HG03520 (cell line): Measurements from ENCODE around the gene ING4.

Experiments used
- ATAC-seq: cut with Tn5 transposase; IDR thresholded peaks from one replicate; pipeline ENCODE4 v1.9.1; 2021; ENCODE audit warnings: mild to moderate bottlenecking, moderate library complexity; ENCODE audit not compliant: unreplicated experiment

The ING4 gene

DNA sequence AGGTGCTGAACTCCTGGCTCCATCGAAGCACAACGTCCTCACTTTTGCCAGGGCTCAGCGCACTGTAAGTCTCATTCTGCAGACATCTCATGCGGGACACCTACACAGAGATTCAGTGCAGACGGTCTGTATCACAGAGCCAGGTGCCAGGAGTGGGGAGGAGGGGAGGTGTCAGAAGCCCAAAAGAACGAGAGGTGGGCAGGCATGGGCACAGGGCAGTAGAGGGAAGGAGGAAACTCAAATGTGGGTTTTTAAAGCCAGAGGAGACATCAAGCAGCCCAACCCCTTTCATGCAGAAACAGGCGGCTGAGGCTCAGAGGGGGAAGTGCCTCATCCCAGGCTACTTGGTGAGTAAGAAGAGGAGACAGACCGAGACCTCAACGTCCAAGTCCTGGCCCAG, 24.6 kb downstream of the ING4 start:
- ATAC-seq: no peak

DNA sequence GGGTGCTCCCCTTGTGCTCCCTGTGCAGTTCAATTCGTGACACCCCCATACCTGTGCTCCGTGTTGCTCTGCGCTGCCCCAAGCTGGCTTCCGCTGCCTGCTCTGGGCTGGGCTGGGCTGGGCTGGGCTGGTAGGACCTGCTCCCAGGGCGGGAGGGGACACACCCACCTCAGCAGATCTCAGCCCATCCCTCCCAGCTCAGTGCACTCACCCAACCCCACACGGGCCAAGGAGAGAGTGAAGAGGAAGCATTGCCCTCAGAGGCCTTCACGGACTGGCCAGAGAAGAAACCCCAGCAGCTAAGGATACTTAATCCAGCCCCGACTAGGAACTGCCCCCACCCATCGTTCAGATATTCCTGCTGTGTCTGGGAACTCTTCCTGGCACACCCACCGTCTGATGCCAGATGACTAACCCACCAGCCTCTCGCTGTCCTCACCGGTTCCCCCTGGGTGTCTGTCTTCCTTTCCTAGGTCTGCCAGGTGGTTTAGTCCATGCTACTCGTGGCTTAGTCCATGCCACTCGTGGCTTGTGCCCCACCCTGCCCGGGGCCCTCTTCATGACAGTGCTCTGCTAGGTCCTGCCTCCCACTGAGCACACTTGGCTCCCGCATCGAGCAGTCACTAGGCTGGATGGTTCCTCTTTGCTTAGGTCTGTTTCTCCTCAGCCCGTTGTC, 26.9 kb downstream of the ING4 start, which contains the start of gene LPAR5:
TSS of gene LPAR5 (minus strand) at position 104 of the 676 bp plus-strand sequence. CDS start 14,711 bp downstream, outside the sequence.
- no peak for ATAC-seq

DNA sequence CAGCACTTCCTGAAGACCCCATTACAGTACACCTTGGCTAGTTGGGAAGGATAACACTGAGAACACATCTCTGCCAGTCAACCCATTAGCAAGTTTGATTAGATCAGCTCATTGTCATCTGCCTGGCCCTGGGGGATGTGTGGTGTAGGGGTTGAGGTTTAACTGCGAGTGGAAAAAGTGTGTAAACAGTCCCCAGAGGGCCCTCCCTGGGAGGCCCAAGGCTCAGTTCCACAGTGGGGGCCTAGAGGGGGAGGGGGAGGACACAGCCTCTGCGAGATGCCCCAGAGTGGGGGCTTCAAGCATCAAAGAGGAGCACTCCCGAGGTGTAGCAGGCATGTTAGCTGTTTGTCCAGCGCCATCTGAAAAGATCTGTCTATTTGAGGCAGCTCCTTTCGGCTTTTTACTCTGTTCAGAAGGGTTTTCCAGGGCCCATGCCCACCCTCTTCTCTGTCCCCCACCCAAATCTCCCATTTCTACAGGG, 27.5 kb downstream of the ING4 start:
- peak; percentile 46 for ATAC-seq

DNA sequence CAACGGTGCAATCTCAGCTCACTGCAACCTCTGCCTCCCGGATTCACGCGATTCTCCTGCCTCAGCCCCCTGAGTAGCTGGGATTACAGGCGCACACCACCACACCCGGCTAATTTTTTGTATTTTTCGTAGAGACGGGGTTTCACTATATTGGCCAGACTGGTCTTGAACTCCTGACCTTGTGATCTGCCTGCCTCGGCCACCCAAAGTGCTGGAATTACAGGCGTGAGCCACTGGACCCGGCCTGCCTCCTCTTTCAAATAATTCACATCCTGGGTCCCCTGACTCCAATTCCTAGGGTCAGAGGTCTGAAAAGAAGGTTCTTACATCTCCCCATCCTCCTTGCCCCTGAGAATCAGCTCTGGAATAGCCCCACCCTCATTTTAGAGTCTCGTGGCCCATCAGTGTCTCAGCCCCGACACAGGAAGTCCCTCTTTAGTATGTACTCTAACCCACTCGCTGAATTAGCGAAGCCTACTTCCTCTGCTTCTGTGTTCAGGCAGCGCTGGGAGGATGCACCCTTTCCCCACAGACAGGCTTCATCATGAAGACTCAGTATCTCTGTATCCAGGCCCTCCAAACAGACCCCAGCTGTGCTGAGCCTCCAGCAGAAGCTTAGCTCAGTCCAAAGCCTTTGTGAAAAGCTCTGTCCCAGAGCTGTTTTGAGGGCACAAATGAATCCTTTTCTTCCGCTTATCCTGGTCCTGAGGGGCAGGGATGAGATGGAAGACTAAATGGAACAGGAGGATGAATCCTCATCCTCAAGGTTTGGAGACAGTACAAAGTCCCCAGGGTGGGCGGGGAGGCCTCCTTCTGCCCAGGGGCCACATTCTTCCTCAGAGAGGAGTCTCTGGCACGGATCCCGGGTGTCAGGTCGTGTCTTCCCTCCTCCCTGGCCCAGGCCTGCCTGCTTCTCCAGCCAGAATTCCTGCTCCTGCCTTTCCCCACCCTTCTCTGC, 30.6 kb downstream of the ING4 start:
- peak; percentile 40 for ATAC-seq

DNA sequence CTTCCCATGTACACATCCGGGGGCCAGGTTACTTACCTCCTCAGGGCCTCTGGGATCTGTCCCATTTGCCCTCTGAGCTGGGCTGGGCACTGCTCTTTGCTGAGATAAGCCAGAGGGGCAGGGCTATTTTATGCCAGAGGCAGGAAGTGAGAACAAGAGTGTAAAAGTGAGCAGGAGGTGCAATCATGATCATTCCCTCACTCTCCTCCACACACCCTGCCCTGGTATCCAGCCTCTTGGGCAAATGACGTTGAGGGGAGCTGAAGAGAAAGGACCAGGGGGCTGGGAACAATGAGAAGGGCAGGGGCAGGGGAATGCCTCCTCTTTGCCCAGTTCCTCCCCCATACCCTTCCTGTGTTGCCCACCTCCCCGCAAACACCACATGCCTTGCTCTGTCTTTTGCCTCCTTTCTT, 31.4 kb downstream of the ING4 start:
- no peak for ATAC-seq

DNA sequence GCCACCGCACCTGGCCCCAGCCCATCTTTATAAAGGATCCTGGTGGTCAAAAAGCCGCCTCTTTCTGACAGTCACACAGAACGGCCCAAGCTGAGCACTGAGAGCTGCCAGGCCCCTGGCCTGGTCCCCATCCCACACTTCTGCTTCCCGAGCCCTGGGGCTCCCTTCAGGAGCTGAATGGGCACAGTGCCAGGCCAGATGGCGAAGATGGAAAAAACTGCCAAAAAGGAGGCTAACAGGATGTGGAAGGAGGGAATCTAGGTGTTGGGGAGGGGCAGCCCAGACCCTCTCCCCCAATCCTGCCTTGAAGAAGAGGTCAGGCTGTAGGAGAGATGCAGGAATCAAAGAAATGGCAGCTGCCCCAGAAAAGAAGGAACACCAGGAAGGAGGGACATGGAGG, 32.2 kb downstream of the ING4 start:
- no peak for ATAC-seq

DNA sequence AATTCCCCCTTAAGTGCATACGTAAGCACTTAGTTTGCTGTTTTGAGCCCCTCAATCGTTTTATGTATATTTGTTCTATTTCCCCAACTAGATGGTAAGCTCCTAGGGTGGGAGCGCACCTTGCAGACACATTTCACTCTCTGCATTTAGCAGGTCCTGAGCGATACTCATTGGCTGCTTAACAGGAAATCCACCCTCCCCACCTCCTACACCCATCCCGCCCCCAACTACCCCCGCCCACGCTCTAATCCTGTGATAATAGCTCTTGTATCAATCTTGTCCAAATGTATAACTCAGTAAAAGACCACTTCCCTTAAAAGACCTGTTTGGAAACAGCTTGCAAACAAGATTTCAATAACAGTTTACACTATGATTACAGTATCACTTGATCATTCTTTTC, 35.3 kb downstream of the ING4 start:
- ATAC-seq: no peak

DNA sequence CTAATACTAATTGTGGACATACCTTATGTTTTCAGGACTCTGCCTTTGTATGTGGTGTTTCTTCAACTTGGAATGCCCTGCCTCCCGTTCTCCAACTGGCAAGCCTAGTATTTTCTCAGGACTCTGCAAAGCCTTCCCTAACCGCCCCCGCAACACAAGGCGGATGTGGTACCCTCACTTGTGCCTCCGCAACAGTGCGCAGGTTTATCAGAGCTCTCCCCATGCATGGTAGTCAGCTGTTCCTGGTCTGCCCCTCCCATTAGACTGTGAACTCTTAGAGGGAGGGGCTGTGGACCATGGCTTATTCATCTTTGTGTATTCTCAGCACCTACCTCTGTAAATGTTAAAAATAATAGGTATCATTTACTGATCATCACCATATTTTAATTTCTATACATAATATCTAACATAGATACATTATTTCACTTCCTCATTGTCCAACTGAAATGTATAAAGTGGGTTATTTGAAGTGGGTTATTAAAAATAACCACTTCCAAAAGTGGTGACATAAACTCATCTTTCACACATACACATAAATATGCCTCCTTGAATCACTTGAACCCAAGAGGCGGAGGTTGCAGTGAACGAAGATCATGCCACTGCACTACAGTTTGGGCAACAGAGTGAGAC, 36.1 kb downstream of the ING4 start:
- ATAC-seq: no peak

DNA sequence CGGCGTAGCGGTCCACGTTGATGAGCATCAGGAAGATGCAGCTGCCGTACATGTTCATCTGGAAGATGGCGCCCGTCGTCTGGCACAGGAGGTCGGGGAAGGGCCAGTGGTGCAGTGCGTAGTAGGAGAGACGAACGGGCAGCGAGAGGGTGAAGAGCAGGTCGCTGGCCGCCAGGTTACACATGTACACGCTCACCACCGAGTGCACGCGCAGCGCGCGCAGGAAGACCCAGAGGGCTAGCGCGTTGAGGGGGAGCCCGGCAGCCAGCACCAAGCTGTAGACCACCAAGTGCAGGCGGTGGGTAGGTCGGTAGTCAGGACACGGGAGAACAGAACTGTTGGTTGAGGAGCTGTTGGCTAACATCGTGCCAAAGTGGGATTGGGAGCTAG, 42.0 kb downstream of the ING4 start:
- no peak for ATAC-seq

DNA sequence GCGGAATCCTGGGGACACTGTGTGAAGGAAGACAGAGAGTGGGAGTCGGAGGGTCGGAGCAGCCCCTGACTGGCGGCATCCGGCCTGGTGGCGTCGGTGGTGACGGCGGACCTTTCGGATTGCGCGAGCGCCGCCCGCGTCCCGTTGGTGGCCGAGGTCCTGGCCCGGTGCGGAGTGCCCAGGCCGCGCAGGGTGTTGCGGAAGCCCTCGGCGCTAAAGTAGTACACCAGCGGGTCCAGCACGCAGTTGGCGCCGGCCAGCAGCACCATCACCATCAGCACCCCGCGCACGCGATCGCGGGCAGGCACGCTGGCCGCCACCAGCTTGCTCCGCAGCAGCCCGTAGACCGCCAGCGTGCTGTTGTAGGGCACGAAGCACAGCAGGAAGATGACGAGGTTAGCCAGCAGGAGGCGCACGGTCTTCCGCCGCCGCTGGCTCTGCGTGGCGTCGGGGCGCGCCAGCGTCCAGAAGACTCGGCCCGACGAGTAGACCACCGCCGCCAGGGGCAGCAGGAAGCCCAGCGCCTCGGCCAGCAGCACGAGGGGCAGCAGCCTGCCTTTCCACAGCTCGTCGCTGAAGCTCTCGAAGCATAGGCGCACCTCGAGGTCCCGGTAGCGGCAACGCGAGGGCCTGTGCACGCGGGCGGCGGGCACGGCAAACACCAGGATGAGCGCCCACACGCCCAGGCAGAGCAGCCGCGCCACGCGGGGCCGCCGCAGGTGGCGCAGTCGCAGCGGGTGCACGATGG, 42.6 kb downstream of the ING4 start:
- ATAC-seq: no peak

DNA sequence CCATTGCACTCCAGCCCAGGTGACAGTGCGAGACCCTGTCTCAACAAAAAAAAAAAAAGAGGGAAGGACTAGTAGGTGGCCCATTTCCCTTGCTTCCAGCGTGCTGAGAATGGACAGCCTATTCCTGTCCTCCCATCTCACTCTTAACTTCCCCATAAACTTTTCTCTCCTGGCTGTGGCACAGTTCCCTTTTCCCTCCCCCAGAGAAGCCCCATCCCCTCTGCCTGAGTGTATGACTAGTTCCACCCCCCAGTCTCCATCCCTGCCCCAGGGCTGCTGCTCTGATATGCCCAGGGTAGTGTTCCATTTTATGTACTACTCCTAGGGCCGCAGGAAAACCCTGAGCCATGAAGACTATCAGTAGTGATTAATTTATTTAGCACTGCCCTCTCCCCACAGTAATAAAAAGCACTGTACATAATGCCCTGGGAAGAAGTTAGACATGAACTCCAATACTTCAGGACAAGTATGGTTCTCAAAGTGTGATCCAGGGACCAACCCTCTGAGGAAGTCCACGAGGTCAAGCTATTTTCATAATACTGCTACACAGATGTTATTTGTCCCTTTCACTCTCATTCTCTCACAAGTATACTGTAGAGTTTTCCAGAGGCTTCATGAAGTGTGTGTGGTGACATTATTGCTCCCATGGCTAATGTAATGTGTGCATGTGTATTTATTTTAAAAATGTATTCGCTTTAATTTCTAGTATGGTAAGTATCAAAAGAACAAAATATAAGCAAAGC, 44.3 kb downstream of the ING4 start:
- ATAC-seq: no peak

DNA sequence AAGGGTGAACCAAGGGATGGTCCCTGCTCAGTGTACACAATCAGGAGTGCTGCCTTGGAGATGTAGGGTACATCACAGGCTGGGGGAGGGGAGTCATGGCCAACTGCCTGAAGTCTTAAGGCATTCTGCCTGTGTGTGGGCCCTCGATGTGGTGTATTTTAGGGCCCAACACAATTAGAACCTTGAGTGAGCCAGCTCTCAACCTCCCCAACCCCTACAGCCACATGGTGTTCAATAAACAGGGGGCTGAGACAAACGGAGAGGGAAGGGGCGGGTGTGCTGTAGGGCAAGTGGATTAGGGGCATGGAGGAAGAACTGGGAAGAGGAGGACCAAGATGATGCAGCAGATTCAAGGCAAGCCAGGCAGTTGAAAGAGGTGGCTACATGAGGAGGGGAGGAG, 47.1 kb downstream of the ING4 start:
- no peak for ATAC-seq

DNA sequence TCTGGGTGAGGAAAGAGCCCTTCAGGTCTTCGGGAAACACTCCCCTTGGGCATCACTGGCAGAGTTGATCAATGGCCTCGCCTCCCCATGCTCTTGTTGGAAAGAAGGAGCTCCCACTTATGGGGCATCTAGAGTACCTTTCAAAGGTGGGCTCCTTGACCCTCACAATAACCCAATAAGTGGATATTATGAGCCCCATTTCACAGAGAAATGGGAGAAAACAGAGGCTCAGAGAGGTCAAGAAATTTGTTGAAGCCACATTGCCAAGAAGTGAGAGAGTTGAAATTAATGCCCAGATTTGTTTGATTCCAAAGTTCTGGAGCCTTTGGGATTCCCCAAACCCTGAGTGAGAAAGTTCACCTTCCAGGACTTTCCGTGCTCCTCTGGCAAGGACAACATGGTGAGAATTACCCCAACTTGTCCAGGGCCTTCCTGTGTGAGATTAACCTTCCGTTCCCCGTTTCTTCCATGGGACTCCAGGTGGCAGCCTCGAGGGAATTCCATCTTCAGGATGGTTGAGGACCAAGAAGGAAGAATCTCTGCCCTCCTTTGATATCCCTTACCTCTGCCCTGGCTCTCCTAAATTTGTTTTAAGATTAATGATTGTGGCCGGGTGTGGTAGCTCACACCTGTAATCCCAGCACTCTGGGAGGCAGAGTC, 48.3 kb downstream of the ING4 start:
- no peak for ATAC-seq

DNA sequence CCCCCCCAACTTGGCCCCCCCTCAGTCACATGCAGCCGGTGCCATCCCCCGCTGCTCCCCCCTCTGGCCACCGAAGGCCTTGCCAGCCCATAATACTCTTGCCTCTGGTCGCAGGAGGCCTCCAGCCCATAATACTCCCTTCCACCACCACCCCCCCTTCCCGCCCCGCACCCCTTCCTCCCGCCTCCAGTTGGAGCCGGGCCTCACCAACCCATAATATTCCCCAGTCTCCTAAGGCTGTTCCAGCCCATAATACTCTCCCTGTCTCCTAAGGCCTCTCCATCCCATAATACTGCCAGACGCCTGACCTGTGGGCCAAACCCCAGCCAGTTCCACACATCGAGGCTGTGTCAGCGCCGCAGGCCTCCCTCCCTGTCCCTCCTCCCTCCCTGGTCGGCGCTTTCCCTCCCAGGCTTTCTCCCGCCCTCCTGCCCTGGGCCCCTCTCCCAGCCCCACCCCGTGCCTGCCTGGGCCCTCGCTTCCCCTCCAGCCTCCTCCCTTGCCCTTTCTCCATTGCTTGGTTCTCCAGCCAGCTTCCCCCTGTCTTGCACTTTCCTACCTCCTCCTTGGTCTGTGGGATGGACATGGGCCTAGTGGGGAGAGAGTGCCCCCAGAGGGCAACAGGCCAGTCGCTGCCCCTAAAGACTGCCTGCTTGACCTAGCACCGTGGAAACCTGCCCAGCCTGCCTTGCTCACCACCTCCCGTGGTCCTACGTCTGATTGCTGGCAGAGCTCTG, 49.0 kb downstream of the ING4 start:
- ATAC-seq: no peak

DNA sequence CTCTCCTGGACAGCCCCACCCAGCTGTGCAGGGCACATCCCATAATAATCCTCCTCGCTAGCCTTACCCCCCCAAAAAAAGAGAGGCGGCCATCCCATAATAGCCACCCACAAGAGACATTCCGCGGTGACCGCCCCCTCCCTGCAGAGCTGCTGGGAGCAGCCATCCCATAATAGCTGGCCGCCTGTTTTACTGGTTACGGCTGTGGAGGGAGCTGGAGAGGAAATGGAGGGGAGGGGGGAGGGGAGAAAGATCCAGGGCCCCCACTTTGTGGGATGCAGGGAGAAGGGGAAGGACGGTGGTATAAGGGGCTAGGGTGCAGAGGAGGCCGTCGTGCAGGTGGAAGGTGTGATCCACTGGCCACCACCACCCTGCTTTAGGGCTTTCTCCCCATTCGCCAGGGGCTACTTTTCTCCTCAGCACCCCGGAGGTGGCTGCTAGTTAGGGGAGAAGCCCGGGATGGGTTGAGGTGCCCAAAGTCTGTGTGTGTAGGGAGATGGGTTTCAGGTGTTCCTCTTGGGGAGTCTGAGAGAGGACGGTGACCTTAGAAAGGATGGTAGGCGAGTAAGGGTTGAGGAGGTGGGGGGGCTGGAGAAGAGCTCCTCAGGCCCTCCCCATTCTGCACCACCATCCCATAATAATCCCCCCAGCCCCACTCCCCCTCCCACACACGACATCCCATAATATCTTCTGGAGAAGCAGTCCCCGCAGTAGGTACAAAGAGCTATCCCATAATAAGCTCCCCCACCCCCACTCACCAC, 49.7 kb downstream of the ING4 start:
- no peak for ATAC-seq

DNA sequence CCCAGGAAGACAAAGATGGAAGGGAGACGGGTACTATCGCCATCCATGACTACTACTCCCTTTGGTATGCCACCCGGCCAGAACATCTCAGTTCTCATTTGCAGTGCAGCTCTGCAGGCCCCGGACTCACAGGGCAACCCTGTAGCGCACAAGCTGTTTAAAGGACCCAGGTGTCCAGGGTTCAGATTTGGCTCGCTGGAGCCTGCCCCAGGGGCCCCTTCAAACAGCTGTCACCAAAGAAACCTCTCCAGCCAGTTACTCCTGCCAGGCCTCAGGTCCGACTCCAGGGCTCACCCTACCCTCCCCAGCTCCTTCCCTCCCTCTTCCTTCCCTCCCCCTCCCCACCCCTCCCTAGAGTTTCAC, 50.3 kb downstream of the ING4 start:
- ATAC-seq: no peak

DNA sequence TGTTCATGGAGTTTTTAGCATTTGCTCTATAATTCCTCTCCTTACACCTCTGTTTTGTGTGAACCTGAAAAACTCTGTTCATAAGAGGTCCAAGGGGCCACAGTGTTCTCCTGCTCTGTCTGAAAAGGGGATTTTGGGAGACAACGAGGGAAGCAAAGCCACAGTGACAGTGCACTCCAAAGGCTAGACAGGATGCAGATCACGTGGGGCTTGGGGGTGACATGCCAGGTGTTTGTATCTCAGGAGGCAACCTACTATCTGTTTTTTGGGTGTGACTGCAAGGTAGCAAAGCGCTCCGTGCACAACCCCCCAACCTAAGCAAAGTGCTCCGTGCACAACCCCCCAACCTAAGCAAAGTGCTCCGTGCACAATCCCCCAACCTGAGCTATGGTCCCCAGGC, 50.7 kb downstream of the ING4 start:
- ATAC-seq: no peak

DNA sequence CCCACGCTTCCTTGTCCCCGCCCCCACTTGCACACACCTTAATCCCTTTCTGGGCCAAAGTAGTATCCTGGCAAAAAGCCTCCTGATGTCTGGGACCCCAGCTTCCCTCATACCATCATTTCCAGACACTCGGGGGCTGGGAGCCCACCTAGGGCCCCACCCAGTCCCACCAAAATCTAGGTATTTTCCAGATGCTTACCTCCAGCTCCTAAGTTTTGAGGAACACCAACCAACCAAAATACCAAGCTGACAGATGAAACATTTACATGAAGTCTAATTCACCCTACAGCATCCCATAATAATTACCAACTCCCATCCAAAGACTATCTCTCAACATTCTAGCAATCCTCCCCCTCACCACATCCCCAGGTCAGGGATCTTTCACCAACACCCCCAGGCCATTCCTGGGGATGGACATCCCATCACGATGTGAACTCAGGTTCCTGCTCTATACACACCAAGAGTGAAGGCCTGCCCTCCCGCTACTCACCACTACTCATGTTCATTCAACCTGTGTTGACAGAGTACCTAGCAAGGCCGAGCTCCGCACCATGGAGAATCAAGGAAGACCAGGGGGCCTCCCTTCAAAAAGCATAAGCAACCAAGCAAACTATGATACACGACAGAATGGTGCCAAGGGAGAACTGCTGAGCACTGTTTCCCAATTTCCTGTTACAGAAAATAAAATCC, 54.2 kb downstream of the ING4 start:
- ATAC-seq: no peak
